ENCODE results near the gene CCN2.

GRCh38 chr6:131954059-131954774 is 3.0 kb upstream of the CCN2 start:
- no peak for TF ChIP-seq POLR2A (IDR thresholded peaks at IDR 0.05)
- no peak for TF ChIP-seq CTCF (IDR thresholded peaks at IDR 0.05)

Measured in lower leg skin (tissue), 3 donors.